GM12801 (cell line): ENCODE results near the gene GRAMD1A.

Source experiments
- CTCF ChIP-seq: IDR thresholded peaks from one replicate; pipeline ENCODE4 v1.5.1; 2011; ENCODE audit warnings: control low read depth; ENCODE audit not compliant: insufficient read length; ENCODE audit errors: extremely low read depth

GRAMD1A gene

GRCh38 chr19:35066691-35067563 lies 66.8 kb downstream of the GRAMD1A start:
- TF ChIP-seq CTCF = no peak

GRCh38 chr19:35068941-35069634 lies 69.0 kb downstream of the GRAMD1A start:
- TF ChIP-seq CTCF = no peak

- no peak for TF ChIP-seq CTCF
These were observed 69.6 kb downstream of the GRAMD1A start for GRCh38 chr19:35069696-35070095.

- TF ChIP-seq CTCF = no peak
These were observed 70.3 kb downstream of the GRAMD1A start for GRCh38 chr19:35070471-35070870.

GRCh38 chr19:35073516-35073915 lies 73.4 kb downstream of the GRAMD1A start:
- TF ChIP-seq CTCF = no peak

GRCh38 chr19:35073941-35074340 lies 73.8 kb downstream of the GRAMD1A start:
- TF ChIP-seq CTCF = no peak

- no peak for TF ChIP-seq CTCF
These were observed 74.5 kb downstream of the GRAMD1A start for GRCh38 chr19:35074426-35075201.
